HG02981 (cell line): ENCODE results near the gene ENDOD1.

Experiments
- ATAC-seq: cut with Tn5 transposase; IDR thresholded peaks from one replicate; pipeline ENCODE4 v1.9.1; 2021; ENCODE audit warnings: mild to moderate bottlenecking, moderate library complexity; ENCODE audit not compliant: unreplicated experiment

Gene ENDOD1

GRCh38 chr11:95166781-95167180 lies 77.1 kb downstream of the ENDOD1 start:
- no peak for ATAC-seq

- no peak for ATAC-seq
Observed at GRCh38 chr11:95170294-95170693, 80.6 kb downstream of the ENDOD1 start.

- no peak for ATAC-seq
Observed at GRCh38 chr11:95175818-95176380, 86.3 kb downstream of the ENDOD1 start.
